Brain microvascular endothelial cell (primary cell): ENCODE results near the gene NRP2.
A peak's percentile ranks its signal among the peaks of the same experiment; 100 is the strongest.

Experiments
- DNase-seq: peaks from one replicate; pipeline ENCODE4 v3.0.0-alpha.2; 2020
- H3K27ac ChIP-seq: fragments of 250-450 bp; sonication (Bioruptor Pico); 2 replicates; pipeline ENCODE4 v1.5.1; 2020; ENCODE audit warnings: mild to moderate bottlenecking, moderate library complexity
- H3K27me3 ChIP-seq: fragments of 250-450 bp; sonication (Bioruptor Pico); replicated peaks from 2 replicates; pipeline ENCODE4 v1.5.1; 2020; ENCODE audit warnings: mild to moderate bottlenecking
- H3K36me3 ChIP-seq: fragments of 250-450 bp; sonication (Bioruptor Pico); replicated peaks from 2 replicates; pipeline ENCODE4 v1.5.1; 2020; ENCODE audit warnings: mild to moderate bottlenecking
- H3K4me3 ChIP-seq: 2 replicates; pipeline ENCODE4 v1.5.1; 2011; ENCODE audit warnings: low read depth, mild to moderate bottlenecking, control low read depth, low read length, moderate library complexity
- CTCF ChIP-seq: IDR thresholded peaks from 2 replicates; pipeline ENCODE4 v1.5.1; 2011; ENCODE audit warnings: low read depth, mild to moderate bottlenecking, moderate library complexity, low read length, control low read depth, inconsistent platforms; ENCODE audit errors: missing control alignments
- in situ Hi-C: cut with HindIII; loops from 2 replicates; pipeline ENCODE4 v1.10.0; 2017; ENCODE audit warnings: low sequenced_read_pairs, low pct_ligation_motif_present

Gene NRP2

GRCh38 chr2:205661281-205661680 is 21.0 kb upstream of the NRP2 start:
- Histone ChIP-seq H3K27me3 (no peaks in the 10 kb centered on the region), H3K36me3 (no peaks in the 10 kb centered on the region), H3K27ac (no peak overlapping the region), H3K4me3 (no peak overlapping the region)
- no peak for DNase-seq
- TF ChIP-seq CTCF: no peak
- in situ Hi-C loops: no loop called here

DNA sequence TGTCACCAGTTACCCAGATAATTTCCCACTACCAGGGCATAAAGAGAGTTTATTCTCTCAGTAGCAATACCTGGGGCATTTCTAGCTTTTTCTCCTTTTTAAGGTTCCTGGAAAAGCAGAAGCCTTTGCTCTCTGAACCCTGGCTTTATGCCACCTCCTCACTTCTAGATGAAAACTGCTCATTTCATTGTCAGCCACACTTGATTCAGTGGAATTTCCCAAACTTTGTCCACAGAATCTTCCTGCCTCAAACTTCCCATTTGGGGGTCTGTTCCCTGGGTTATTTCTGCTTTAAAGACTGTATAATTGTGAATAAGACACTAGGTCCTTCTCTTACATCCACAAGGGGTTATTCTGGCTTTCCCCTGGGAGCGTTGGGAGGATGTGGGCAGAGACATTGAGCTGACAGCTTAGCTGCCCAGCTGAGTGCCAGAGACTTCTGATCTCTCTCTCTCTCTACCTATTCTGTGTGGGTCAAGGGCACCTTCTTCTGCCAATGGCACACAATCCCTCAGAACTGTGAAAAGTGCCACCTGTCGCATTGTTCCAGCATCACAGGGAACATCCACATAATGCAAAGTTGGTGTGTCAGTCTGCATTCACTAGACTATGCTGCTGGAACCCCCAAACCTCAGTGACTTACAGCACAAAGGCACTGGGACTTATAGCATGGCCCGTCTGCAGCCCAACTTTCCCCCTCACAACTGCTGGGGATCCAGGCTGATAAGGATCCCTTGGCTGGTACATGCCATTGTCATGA is 19.9 kb upstream of the NRP2 start:
- Histone ChIP-seq H3K4me3 (no peak overlapping the region), H3K27ac (no peak overlapping the region), H3K27me3 (no peaks in the 10 kb centered on the region), H3K36me3 (no peaks in the 10 kb centered on the region)
- in situ Hi-C loops: no loop called here
- TF ChIP-seq CTCF: no peak
- no peak for DNase-seq

DNA sequence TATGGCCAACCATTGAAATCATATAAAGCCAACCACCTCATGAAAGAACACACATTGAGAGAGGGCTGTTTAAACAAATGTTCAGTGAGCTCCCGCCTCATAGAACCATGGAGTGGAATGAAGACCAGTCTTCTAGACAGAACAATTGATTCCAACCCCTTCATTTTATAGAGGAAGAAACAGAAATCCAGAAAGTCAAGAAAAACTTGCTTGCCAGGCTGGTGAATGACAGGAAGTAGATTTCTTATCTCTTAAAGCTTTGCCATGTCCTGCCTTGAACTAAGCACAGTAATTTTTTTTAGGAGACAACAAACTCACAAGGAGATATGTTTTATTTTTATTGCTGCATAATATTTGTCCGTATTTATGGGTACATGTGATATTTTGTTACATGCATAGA is 16.5 kb upstream of the NRP2 start:
- DNase-seq: no peak
- Histone ChIP-seq H3K27me3 (no peaks in the 10 kb centered on the region), H3K36me3 (no peaks in the 10 kb centered on the region), H3K4me3 (no peak overlapping the region), H3K27ac (no peak overlapping the region)
- in situ Hi-C loops: no loop called here
- TF ChIP-seq CTCF: no peak

- H3K27me3 ChIP-seq: no peaks in the 10 kb centered on the region
- in situ Hi-C loops: no loop called here
- DNase-seq: no peak
- no peak overlapping the region for H3K27ac ChIP-seq
- no peak overlapping the region for H3K4me3 ChIP-seq
- TF ChIP-seq CTCF: no peak
- no peaks in the 10 kb centered on the region for H3K36me3 ChIP-seq
Measured at GRCh38 chr2:205670292-205670691, 12.0 kb upstream of the NRP2 start.

GRCh38 chr2:205673312-205673711 is 9.0 kb upstream of the NRP2 start:
- Histone ChIP-seq H3K36me3 (no peaks in the 10 kb centered on the region), H3K27me3 (no peaks in the 10 kb centered on the region), H3K4me3 (no peak overlapping the region), H3K27ac (no peak overlapping the region)
- no peak for DNase-seq
- in situ Hi-C loops: no loop called here
- TF ChIP-seq CTCF: no peak

DNA sequence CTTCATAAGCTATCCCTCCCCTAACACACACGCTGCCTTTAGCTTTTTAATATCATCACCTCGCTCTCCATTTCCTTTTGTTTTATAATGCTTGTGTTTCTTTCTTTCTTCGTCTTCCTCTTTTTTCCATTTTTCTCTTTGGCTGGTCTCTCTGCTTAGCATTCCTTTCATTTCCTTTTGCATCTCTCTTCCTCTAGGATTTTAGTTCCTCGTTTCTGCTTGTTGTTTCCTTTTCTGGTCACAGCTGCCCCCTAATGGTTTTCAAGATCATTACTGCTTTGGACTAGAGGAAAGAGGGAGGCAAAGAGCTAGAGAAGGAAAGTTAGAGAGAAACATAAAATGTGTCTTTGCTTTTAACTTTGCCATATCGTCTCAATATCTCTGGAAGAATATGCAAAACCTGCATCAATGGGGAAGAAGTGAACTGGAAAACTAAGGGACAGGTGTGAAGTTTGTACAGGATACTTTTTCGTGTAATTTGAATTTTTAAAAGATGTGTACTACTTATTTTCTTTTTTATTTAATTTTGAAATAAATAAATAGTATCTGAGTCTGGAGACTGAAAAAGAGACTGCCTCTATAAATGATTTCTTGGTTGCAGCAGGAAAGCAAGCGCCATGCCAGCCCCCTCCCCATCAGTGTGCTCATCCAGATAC is 6.3 kb upstream of the NRP2 start:
- DNase-seq: no peak
- Histone ChIP-seq H3K27ac (no peak overlapping the region), H3K36me3 (no peaks in the 10 kb centered on the region), H3K4me3 (peak overlapping the region; percentile 9), H3K27me3 (no peaks in the 10 kb centered on the region)
- in situ Hi-C loops: no loop called here
- TF ChIP-seq CTCF: peak; percentile 75
